Epidermal melanocyte (primary cell): Measurements from ENCODE around the gene ZMYND8.
"Not testable (repeated sequence)": the region's sequence is repeated elsewhere in the genome, so short reads cannot be mapped to it uniquely, and the experiment has no call there.

Source experiments
- DNase-seq: peaks from one replicate; pipeline ENCODE4 v3.0.0; 2011; ENCODE audit warnings: low spot score; ENCODE audit not compliant: insufficient read length

The ZMYND8 gene

DNA sequence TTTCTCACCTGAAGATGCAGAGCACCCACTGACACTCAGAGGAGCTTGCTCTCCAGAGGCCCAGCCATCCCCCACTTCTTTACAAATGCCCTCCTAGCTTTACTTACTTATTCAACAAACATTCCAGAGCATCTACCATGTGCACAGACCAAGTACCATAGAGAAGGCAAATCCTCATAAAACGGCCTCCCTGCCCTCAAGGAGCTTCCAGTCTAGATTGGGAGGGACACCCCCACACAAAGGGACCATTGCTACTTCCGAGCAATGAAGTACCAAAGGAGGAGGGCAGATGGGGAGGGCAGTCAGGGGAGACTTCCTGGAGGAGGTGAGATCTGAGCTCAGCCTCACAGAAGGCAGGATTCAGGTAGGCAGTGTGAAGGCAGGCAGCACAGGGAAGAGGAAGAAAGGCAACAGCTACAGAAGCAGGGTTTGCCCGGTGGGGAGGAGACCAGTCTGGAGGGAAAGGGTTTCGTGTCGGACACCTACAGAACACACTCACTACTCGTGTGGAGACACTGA, 108.0 kb downstream of the ZMYND8 start:
- no peak for DNase-seq

DNA sequence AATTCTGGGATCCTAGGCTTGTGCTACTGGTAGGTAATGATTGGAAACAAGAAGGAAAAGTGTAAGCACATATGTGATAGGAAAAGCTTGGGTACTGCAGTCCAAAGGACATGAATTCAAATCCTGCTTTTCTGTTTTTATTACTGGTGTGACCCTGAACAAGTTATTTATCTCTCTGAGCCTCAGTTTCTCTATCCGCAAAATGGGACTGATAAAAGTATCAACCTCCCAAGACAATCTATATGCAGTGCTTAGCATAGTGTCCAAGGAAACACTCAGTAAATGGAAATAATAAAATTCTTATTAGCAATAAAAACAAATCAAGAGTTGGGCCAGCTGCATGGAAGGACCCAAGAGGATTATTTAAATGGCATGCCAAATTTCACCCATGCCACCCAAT, 108.5 kb downstream of the ZMYND8 start:
- no peak for DNase-seq

DNA sequence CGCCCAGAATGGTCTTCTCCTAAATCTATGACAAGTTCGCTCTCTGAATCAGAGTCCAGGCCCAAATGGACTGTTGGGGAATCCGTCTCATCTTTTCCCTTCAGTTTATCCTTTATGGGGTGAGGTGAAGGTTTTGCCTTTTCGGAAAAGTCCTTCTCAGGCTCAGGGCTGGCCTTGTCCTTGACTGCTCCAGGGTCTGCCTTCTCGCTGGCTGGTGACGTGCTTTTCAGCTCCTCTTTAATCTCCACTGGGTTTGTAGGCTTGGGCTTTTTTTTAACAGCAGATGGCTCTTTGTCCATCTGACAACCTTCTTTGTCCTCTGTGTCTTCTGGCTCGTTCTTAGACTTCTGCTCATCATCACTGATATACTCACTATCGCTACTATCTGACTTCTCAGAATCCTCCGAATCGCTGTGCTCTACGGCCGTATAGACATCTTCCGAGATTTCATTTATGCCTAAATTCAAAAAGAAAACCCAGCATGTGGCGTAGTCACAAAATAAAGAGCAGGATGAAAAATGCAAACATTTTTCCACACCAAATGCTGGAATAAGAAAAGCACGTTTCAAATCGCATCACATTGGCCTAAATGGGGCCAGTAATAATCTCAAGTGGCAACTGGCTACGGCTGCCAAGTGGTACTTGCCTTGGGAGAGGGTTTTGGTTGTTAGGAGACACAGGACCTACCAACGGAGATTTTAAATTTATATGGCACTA, 110.3 kb downstream of the ZMYND8 start:
- no peak for DNase-seq

DNA sequence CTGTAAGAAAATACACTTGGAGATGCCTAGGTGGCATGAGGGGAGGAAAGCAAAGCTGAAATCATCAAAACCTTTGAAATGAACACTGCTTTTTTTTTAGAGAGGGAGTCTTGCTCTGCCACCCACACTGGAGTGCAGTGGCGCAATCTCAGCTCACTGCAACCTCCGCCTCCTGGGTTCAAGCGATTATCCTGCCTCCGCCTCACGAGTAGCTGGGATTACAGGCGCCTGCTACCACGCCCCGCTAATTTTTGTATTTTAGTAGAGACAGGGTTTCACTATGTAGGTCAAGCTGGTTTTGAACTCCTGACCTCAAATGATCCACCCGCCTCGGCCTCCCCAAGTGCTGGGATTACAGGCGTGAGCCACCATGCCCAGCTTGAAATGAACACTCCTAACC, 111.3 kb downstream of the ZMYND8 start:
- DNase-seq: not testable (repeated sequence)

DNA sequence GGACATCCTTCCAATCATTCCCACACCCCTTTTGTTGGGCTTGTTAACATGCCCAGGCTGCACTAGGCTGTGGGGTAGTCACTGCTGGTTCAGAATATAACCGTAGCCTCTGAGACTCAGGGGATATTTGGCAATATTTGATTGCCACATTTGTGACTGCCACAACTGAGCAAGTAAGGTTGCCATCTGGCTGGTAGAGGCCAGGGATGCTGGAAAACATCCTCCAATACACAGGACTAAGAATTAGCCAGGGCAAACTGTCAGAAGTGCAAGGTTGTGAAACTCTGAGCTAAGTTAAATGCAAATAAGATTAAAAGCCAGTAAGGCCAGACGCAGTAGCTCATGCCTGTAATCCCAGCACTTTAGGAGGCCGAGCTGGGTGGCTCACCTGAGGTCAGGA, 112.0 kb downstream of the ZMYND8 start:
- DNase-seq: no peak

DNA sequence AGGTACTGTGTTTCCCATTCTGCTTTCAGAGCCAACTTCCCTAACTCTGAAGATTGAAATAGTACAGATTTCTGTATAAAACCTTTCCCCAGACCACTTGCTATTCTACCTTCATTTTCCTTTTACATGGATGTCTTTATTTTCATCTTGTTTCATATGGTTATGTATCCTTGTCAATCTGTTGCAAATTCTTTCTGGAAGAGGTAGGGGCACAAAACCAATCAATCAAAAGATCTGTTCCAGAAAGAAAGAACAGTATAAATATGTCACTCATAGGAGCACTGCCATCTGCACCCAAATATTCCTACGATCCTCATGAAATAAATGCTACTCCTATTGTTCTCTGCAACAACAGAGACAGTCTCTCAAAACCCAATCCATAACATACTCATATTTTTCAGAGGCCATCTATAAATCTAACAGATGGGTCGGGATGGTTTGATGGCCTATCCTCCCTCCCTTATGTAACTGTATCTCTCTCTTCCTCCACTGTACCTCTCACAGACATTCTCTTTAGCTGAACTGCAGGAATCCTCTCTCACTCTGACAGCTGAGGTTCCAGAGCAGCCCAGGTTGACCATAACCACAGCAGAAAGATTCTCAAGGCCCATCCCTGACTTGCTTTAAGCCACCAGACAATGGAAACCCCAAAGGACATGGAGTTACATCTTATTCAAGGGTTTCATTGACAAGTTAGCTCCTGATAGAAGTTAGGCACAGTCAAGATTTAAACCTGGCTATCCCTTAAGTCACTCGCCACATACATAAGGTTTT, 112.8 kb downstream of the ZMYND8 start:
- DNase-seq: no peak

DNA sequence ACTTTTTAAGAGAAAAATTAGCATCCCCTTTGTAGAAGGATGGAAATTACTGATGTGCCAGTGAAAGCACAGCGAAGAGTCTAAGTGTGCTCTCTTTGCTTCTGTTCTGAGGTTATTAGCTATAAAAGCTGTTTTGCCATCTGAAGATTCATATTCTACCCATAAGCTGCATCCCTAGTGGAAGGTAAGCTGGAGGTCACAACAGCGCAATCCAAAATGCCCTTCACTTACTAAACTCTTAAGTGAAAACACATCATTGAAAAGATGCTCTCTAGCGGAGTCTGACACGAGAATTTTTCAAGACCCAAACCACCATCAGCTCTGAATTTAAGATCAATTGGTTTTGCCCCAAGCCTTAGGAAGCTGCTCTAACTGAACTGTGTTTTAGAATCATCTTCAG, 113.5 kb downstream of the ZMYND8 start:
- no peak for DNase-seq

DNA sequence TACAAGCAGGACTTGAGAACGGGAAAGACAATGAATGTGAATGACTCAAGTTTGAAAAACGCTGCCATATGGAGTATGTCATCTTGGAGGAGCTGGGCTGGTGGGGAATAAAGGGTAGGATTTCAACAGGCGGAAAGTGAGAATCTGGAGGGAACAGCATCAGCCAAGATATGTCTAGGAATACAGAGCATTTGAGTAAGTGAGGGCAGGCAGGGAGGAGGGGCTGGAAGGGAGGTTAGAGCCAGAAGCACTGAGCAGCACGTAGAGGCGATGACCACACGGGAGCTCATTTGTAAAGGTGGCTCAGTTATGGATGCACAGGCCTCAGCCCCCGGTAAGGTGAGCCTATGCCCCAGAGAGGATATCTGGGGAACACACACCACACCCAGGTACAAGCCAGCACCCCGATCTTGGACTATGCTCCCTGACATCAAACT, 115.1 kb downstream of the ZMYND8 start:
- DNase-seq: no peak

DNA sequence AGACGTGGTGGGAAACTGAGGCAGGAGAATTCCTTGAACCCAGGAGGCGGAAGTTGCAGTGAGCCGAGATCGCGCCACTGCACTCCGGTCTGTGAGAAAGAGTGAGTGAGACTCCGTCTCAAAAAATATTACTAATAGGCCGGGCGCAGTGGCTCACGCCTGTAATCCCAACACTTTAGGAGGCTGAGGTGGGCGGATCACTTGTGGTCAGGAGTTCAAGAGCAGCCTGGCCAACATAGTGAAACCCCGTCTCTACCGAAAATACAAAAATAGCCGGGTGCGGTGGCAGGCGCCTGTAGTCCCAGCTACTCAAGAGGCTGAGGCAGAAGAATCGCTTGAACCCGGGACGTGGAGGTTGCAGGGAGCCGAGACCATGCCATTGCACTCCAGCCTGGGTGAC, 116.4 kb downstream of the ZMYND8 start:
- DNase-seq: not testable (repeated sequence)

DNA sequence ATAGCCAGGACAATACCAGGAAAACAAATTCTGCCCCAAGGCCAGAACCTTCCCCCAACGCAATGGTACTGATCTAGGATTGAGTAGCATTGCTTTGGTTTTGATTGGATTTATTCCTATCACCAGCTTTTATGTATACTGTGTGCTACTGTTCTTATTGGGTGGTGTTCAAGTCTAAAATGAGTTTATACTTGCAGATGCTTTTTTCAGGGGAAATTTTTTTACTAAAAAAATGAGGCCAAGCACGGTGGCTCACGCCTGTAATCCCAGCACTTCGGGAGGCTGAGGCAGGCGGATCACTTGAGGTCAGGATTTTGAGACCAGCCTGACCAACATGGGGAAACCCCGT, 116.8 kb downstream of the ZMYND8 start:
- no peak for DNase-seq

DNA sequence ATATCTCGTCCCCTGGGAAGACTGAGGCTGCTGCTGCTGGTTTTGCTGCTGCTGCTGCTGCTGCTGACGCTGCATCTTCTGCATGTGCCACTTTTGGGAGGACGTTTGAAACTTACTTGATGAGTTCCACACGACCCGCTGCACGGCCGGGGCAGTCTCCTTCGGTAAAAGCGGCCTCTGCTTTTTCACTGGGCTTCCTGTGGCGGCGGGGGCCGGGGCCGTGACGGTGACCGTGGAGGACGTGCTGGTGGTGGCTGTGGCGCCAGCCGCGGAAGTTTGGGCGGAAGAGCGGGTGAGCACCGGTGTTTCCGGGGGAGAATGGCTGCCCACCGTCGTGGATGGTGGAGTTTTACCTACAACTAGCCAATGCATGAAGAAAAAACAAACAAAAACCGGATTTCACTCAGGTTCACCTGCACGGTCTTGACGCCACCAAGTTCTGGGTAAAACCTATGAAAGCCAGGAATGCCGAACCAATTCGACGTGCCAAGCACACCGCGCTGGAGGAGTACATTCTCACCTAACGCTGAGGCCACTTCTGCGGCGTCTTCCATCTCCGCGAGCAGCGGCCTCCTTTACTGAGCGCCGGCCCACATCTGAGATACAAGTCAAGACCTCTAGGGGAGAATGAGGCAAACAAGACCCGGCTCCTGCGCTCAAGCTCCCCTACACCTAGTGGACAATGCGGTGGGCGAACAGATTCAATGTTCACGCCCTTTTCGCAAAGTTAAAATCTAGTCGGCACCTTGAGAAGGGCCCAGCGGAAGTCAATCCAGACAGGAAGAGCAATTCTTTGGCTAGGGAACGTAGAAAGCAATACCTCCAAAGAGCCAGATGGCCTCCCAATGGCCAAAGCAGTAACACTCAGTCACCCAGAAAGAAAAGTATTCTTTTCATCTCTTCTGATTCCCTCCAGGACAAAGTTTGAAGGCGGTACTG, 117.5 kb downstream of the ZMYND8 start:
- no peak for DNase-seq

DNA sequence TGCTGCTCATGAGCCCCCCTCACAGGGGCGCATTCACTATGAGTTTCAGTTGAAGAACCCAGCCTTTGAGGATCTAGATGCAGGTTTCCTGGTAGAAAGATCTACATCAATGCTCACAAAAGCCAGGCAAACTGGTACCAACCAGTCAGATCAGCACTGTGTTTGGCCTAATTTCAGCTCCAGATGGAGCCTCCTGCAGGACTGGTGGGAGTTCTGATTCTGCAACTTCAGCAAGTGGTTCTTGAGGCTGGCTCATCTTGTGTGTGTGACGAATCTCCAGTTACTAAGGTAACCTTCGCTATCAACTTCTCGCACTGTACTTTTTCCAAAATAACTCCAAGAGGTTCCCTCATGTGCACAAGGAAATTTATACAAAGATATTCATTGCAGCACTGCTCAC, 118.8 kb downstream of the ZMYND8 start:
- DNase-seq: no peak

DNA sequence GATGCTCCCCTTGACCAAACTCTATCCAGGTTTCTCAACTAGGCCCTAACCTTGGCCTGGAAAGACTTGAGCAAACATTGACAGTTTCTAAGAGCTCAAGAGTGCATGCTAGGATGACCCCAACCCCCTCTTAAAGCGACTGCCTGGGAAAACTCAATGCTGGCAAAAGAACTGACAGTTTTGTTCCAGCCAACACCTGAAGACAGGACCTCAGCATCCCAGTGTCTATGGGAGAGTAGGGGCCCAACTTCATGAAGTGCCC, 119.9 kb downstream of the ZMYND8 start:
- no peak for DNase-seq

DNA sequence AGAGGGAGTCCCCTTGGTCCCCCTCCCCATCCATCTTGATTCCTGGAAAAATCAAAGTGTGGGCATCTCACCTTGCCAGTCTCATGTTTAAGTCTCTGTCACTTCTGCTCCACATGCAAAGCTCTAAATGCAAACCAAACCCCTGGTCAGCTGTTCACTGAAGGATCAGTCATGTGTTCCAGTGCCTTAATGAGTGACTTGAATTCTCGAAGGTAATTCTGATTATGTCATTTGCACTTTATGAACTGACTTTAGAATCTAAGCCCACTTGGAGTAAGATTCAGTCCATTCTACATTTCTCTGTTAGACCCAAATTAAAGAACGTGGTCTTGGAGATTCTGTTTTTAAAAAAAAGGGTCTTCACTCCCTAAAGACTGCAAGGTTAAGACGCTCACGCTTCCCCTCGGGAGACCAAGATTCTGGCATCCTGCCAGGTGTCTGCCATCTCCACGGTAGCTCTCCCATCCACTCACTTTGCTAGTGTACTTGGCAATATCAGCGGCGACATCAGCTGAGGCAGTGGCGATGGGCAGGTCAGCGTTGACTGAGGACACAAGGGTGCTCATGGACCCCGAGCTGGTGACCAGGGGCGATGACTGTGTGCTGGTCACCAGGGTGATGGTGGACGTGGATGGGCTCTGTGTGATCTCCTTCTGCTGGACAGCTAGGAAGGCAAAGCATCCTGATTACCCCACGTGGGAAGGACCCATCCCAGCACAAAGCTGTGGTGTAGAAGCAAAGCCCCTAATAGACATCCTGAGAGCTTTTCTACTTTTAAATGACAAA, 120.5 kb downstream of the ZMYND8 start:
- no peak for DNase-seq

DNA sequence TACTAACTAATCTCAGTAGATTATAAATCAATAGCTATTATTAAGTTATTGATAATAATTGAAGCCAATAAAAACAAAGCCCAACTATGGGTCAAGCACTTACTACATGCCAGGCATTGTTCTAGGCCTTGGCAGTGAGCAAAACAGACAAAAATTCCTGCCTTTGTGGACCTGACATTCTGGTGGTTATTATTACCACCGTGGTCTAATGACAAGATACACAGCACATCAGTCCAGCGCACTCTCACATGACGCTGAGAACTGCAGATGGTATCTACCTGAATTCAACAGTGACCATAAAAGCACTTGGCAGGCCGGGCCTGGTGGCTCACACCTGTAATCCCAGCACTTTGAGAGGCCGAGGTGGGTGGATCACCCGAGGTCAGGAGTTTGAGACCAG, 121.4 kb downstream of the ZMYND8 start:
- no peak for DNase-seq

DNA sequence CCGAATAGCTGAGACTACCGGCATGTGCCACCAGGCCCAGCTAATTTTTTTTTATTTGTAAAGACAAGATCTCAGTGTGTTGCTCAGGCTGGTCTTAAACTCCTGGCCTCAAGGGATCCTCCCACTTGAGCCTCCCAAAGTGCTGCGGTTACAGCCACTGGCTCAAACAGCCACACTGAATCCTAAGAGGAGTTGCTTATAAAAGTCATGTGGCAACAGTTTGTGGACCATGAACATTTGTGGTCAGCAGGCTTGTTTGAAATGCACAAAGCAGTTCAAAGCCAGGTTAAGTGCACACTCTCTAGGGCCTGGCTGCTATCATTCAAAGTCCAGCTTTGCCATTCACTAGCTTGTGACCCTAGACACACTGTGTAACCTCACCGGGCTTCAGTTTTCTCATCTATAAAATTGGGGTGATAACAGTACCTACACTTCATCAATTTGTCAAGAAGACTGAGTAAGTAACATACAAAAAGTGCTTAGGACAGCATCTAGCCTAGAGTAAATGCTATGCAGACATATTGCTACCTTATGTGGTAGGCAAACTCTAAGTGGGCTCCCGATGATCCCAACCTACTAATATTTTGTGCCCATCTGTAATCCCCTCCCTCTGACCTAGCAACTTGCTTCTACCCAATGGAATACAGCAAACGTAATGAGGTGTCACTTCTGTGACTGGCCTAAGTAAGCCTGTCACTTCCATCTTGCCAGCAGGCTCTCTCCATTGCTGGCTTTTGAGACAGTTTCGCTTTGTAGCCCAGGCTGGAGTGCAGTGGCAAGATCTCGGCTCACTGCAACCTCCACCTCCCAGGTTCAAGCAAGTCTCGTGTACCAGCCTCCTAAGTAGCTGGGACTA, 122.9 kb downstream of the ZMYND8 start:
- no peak for DNase-seq

DNA sequence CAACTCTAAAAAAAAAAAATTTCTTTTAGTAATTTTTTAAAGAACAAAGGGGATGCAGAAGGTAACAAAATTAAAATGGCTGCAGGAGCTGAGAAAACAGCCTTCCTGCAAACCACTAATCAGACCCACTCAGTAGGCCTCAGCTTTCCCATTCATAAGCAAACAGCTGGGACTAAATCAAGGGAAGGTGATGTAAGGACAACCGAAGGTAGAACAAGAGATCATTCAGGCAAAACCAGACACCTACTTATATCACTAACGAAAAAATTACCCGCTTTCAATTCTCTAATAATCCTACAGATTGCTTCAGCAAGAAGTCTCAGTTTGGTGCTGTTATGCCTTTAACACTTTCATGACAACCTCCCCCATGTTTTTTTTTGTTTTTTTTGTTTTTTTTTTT, 124.0 kb downstream of the ZMYND8 start:
- no peak for DNase-seq

DNA sequence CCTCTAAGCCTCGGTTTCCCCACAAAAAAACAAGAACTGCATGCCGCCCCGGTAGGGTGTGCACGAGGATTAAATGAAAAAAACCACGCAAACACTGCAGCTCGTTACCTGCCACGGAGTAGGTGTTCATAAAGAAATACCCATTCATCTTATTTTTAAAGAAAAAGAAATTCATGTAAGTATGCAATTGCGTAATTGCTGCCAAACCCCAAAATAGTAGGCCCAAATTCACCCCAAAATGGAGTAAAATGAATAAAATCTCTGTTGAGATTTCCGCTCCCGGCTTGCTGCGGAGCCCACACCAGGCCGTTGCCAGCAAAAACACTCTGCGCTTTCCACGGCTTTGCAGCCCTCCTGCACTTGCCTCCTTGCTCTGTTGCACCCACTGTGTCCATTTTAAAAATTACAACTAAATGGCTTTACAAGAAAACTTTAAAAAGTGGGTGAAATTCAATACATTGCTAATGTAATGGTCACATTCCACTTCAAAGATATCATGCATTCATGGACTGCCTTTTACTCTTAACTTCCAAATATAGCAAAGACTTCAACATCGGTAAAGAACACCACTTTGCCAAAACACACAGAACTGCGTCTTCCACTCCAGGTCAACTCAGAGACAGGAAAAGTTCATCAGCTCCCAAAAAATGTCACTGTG, 125.0 kb downstream of the ZMYND8 start:
- DNase-seq: no peak

DNA sequence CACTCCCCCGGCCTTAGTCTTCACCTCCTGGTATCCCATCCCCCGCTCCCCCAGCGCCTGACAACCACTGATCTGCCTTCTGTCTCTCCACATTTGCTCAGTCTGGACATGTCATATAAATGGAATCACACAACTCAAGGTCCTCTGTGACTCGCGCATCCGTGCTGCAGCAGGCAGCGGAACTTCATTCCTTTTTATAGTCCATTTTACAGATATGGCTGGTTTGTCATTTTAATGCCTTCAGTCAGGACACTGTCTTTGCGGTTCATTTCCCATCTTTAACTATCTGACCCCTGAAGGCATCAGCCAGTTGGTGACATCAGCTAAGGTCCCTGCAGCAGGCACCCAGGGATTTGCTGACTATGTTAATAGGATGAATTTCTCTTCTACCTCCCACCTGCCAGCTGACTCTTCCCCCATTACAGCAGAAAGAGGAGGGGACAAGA, 125.7 kb downstream of the ZMYND8 start:
- DNase-seq: no peak

DNA sequence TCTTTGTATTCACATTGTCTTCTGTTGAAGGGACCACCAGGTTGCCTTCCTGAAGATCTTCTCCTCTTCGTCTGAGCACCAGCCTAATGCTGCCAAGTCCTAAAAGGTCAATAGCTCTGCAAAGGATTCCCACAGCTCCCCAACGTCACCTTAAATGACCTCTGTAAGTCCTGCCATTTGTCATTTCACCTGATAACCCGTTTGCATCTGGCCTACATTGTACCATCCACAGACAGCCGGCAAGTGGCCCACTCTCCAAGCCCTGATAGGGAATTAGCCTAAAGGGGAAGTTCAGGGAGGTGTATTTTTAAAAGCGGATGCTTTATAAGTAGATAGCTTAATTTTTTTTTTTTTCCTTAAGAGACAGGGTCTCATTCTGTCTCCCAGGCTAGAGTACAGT, 127.8 kb downstream of the ZMYND8 start:
- DNase-seq: no peak
